ENCODE results near the gene KDM2B.
A peak's percentile ranks its signal among the peaks of the same experiment; 100 is the strongest.

KDM2B gene

DNA sequence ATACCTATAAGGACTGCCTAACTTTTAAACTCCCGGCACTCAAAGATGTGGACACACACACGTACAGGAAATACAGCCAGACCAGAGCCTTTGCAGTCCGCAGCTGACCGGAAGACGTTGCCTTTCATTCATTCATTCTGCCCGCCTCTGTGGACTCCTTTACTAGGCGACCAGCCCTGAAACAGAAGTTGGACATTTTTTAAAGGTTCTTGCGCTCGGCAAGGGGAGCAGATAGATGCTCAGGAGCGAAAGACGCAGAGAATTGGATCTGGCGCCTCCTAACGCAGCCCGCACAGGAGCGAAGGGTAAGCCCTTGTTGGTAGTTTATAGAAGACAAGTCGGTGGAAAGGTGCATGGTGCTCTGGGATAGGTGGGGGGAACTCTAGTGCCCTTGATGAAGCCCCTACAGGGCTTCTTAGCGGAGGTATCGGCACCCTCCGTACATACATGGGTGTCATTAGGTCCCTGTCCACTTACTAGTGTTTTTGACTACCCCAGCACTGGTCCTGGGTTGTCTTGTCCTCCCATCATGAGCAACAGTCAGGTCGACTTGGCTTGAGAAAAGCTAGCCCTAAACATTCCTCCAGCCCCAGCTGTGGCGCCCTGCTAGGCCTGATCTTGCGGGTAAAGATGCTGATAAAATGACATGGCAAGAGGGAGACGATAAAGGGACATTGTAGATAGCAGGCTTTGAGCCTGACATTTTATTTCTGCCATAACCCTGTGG is at the start of gene KDM2B:
Gene KDM2B, minus strand, starts transcription at position 65 of the 727 bp plus-strand sequence. CDS start 112 bp downstream, outside the sequence.
- Mint-ChIP-seq H3K4me3 (peak within 1 kb of the TSS; percentile 98), H3K27me3 (ENCODE audit: low read depth) (no peaks in the 10 kb centered on the region), H3K27ac (peak within 1 kb of the TSS; percentile 99), H3K9me3 (no peaks in the 10 kb centered on the region), H3K36me3 (ENCODE audit: low read depth) (peaks cover 12% of the 10 kb centered on the region), H3K4me1 (ENCODE audit: low read depth) (peaks cover 29% of the 10 kb centered on the region)
- peak; percentile 17 for DNase-seq (ENCODE audit: low spot score)

DNA sequence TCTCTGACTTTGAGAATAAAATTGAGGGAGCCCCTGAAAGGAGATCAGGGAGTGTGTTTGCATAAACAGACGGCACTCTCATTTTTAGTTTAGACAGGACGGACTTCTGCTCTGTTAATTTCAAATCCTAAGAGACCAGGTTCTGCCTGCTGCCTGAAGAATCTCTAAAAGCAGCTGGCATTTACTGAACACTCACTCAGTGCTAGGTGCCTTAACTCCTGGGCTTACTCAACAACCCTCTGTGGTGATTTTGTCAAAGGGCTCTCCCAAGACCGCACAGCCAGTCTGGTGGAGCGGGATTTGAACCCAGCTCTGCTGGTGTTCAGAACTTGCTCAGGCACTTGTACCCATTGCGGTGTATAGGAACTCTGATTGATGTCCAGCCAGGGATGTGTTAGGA is 47.7 kb upstream of the KDM2B start:
- H3K27ac Mint-ChIP-seq, result peak overlapping the region; percentile 90
- no peaks in the 10 kb centered on the region for H3K9me3 Mint-ChIP-seq
- peak overlapping the region; percentile 92 for H3K4me3 Mint-ChIP-seq
- peaks cover 42% of the 10 kb centered on the region for H3K36me3 Mint-ChIP-seq (ENCODE audit: low read depth)
- no peak for DNase-seq (ENCODE audit: low spot score)
- peaks cover 47% of the 10 kb centered on the region for H3K4me1 Mint-ChIP-seq (ENCODE audit: low read depth)
- no peaks in the 10 kb centered on the region for H3K27me3 Mint-ChIP-seq (ENCODE audit: low read depth)

DNA sequence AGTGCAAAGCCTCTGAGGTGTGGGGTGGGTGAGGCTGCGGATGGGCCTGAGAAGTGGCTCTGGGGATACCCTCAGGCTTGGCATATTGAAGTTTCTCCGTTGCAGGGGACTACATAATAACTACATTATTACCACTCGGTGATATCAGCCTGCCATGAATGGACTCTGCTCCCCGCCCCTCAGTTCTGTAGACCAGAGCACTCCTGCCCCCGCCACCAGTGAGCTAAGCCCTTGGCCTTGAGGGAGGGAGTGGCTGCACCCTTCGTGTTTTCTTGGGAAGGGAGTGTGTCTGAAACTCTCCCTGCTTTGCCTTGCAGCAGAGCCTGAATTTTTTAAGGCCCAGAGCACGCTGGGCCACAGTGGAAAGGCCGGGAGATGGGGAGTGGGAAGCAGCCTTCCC is 47.2 kb upstream of the KDM2B start:
- Mint-ChIP-seq H3K36me3 (ENCODE audit: low read depth) (peaks cover 39% of the 10 kb centered on the region), H3K4me3 (peak overlapping the region; percentile 92), H3K27ac (peak overlapping the region; percentile 90), H3K9me3 (no peaks in the 10 kb centered on the region), H3K4me1 (ENCODE audit: low read depth) (peaks cover 47% of the 10 kb centered on the region), H3K27me3 (ENCODE audit: low read depth) (no peaks in the 10 kb centered on the region)
- peak; percentile 17 for DNase-seq (ENCODE audit: low spot score)

DNA sequence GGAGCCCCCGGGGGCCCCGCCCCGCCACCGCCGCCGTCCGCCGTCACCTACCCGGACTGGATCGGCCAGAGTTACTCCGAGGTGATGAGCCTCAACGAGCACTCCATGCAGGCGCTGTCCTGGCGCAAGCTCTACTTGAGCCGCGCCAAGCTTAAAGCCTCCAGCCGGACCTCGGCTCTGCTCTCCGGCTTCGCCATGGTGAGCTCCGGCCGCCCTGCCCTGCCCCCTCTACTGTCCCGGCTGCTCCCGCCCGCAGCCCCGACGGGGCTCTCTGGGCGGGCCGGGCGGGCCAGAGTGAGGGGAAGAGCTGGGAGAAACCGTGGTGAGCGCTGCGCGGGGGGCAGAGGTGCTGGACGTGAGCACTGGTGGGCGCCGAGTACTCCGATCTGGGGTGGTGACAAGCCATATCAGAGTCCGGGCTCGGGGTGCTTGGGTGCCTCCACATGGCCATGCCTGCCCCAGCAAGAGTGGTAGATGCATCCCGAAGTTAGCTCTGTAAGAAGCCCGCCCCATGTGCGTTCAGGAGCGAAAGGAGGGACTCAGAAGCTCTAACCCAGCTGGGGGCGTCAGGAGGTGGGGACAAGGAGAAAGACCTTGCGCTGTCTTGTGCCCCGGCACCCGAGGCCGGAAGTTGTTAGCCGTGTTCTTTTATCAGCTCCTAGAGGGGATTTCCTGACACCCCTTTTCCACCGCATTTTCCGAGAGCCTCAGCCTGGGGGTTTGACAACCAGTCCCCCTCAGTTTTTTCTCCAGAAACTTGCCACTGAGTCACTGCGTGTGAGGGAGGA is 46.2 kb upstream of the KDM2B start:
- Mint-ChIP-seq H3K9me3 (no peaks in the 10 kb centered on the region), H3K27ac (peak overlapping the region; percentile 90), H3K4me1 (ENCODE audit: low read depth) (peaks cover 41% of the 10 kb centered on the region), H3K4me3 (peak overlapping the region; percentile 92), H3K36me3 (ENCODE audit: low read depth) (peaks cover 35% of the 10 kb centered on the region), H3K27me3 (ENCODE audit: low read depth) (no peaks in the 10 kb centered on the region)
- DNase-seq (ENCODE audit: low spot score), result peak; percentile 90

DNA sequence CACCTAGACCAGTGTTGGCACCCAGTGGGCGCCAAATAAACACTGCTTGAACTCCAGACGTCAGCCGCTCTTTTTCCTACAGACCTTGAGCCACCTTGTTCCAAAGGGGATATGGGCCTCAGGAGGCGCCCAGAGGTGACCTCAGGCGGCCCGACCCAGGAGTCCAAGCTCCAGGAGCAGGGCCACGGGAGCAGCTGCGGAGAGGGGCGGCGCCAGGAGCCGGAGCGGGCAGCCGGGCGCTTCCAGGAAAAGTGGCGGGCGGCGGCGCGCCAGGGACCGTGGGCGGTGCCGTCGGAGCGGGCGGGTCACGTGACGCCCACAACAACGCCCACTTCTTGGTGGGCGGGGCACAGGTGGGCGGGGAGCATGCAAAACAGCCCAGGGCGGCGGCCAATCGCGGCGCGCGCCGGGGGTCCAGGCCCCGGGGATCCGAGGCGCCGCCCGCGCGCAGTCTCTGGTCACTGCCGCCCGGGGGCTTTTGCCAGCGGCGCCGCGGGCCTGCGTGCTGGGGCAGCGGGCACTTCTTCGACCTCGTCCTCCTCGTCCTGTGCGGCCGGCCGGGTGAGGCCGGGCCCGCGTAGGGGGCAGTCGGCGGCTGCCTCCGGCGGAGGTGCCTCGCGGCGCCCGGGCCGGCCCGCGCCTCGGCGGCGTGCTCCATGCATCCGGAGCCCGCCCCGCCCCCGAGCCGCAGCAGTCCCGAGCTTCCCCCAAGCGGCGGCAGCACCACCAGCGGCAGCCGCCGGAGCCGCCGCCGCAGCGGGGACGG is 45.4 kb upstream of the KDM2B start, which contains the start of gene ORAI1:
Gene ORAI1, plus strand, starts transcription at position 444 of the 766 bp plus-strand sequence.
- Mint-ChIP-seq H3K9me3 (no peaks in the 10 kb centered on the region), H3K27me3 (ENCODE audit: low read depth) (no peaks in the 10 kb centered on the region), H3K36me3 (ENCODE audit: low read depth) (peaks cover 32% of the 10 kb centered on the region), H3K4me1 (ENCODE audit: low read depth) (peaks cover 36% of the 10 kb centered on the region), H3K4me3 (peak within 1 kb of the TSS; percentile 92), H3K27ac (peak within 1 kb of the TSS; percentile 91)
- DNase-seq (ENCODE audit: low spot score), result peak; percentile 97

DNA sequence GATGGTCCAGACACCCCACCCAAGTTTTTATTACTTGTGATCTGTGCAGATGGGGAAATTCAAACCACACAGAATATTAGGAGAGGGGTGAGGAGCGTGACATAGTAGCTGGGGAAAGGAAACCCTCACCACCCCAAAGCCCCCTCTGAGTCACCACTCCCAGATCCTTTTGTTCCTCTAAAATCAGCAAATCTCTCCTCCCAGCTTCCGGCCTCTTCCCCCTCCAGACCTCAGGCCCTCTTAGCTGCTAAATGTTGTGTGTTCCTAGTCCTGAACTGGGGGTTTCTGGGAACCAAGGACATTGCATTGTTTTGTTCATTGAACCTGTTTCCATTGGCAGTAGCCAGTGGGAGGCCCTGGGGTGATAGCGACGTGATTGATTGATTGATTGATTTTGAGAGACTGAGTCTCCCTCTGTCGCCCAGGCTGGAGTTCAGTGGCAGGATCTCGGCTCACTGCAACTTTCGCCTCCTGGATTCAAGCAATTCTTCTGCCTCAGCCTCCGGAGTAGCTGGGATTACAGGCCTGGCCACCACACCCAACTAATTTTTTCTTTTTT is 39.6 kb upstream of the KDM2B start:
- Mint-ChIP-seq H3K27me3 (ENCODE audit: low read depth) (no peaks in the 10 kb centered on the region), H3K9me3 (no peaks in the 10 kb centered on the region), H3K36me3 (ENCODE audit: low read depth) (no peaks in the 10 kb centered on the region), H3K27ac (no peak overlapping the region), H3K4me1 (ENCODE audit: low read depth) (peaks cover 6% of the 10 kb centered on the region), H3K4me3 (no peak overlapping the region)
- no peak for DNase-seq (ENCODE audit: low spot score)

DNA sequence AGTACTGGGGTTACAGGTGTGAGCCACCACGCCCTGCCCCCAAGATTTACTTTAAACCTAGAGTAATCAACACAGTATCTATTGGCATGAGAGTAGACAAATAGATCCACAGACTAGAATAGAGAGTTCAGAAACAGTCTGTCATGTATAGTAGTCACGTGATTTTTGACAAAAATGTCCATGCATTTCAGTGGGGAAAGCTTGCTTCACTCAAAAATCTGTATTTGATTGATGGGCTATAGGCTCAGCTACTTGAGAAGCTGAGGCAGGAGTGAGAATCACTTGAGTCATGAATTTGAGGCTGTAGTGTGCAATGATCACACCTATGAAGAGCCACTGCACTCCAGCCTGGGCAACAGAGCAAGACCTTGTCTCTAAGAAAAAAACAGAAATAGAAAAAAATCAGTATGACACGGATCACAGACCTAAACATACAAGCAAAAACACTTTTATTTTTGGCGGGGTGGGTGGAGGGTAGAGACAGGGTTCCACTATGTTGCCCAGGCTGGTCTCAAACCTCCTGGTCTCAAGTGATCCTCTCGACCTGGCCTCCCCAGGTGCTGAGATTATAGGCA is 37.9 kb upstream of the KDM2B start:
- Mint-ChIP-seq H3K27me3 (ENCODE audit: low read depth) (no peaks in the 10 kb centered on the region), H3K4me3 (no peak overlapping the region), H3K36me3 (ENCODE audit: low read depth) (no peaks in the 10 kb centered on the region), H3K4me1 (ENCODE audit: low read depth) (peaks cover 5% of the 10 kb centered on the region), H3K9me3 (no peaks in the 10 kb centered on the region), H3K27ac (no peak overlapping the region)
- no peak for DNase-seq (ENCODE audit: low spot score)

DNA sequence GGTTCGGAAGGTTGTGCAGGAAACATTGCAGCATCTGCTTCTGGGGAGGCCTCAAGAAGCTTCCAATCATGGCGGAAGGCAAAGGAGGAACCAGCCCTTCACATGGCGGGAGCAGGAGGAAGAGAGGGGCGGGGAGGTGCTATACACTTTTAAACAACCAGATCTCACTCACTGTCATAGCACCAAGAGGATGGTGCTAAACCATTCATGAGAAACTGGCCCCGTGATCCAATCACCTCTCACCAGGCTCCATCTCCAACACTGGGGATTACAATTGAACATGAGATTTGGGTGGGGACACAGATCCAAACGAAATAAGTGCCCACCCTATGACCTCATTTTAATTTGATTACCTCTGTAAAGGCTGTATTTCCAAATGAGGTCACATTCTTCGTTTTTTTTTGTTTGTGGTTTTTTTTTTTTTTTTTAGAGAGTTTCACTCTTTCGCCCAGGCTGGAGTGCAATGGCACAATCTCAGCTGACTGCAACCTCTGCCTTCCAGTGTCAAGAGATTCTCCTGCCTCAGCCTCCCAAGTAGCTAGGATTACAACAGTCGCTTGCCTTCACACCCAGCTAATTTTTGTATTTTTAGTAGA is 34.1 kb upstream of the KDM2B start:
- H3K27ac Mint-ChIP-seq, result no peak overlapping the region
- H3K4me3 Mint-ChIP-seq, result no peak overlapping the region
- no peaks in the 10 kb centered on the region for H3K27me3 Mint-ChIP-seq (ENCODE audit: low read depth)
- DNase-seq (ENCODE audit: low spot score), result no peak
- H3K4me1 Mint-ChIP-seq (ENCODE audit: low read depth), result peaks cover 10% of the 10 kb centered on the region
- H3K9me3 Mint-ChIP-seq, result no peaks in the 10 kb centered on the region
- H3K36me3 Mint-ChIP-seq (ENCODE audit: low read depth), result no peaks in the 10 kb centered on the region

DNA sequence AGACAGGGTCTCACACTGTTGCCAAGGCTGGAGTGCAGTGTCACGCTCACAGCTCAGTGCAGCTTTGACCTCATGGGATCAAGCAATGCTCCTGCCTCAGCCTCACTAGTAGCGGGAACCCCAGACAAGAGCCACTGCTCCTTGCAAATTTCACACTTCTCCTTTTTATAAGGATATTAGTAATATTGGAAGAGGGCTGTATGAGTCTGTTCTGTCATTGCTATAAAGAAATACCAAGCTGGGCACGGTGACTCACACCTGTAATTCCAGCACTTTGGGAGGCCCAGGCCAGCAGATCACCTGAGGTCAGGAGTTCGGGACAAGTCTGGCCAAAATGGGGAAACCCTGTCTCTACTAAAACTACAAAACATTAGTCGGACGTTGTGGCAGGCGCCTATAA is 32.6 kb upstream of the KDM2B start:
- no peaks in the 10 kb centered on the region for H3K36me3 Mint-ChIP-seq (ENCODE audit: low read depth)
- H3K27me3 Mint-ChIP-seq (ENCODE audit: low read depth), result no peaks in the 10 kb centered on the region
- H3K27ac Mint-ChIP-seq, result no peak overlapping the region
- no peaks in the 10 kb centered on the region for H3K9me3 Mint-ChIP-seq
- no peak for DNase-seq (ENCODE audit: low spot score)
- H3K4me3 Mint-ChIP-seq, result no peak overlapping the region
- peaks cover 10% of the 10 kb centered on the region for H3K4me1 Mint-ChIP-seq (ENCODE audit: low read depth)

DNA sequence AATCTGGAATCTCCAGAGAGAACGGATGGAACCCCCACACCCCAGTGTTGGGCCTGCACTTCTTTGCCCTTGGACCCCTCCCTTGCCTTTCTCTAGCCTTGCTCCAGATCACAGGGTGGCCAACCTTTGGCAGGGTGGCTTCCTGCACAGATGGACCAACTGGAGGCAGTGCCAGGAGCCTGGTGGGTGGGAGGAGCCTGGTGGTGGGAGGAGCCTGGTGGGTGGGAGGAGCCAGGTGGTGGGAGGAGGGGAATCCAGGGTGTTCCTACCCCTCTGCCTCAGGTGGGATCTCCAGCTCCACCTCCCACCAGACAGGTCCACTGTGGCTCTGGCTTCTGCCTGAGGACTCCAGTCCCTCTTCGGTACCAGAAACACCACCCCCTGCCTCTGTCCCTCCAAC is 30.5 kb upstream of the KDM2B start:
- DNase-seq (ENCODE audit: low spot score), result no peak
- H3K27me3 Mint-ChIP-seq (ENCODE audit: low read depth), result no peaks in the 10 kb centered on the region
- no peak overlapping the region for H3K4me3 Mint-ChIP-seq
- H3K9me3 Mint-ChIP-seq, result no peaks in the 10 kb centered on the region
- no peaks in the 10 kb centered on the region for H3K36me3 Mint-ChIP-seq (ENCODE audit: low read depth)
- no peak overlapping the region for H3K27ac Mint-ChIP-seq
- peaks cover 10% of the 10 kb centered on the region for H3K4me1 Mint-ChIP-seq (ENCODE audit: low read depth)

DNA sequence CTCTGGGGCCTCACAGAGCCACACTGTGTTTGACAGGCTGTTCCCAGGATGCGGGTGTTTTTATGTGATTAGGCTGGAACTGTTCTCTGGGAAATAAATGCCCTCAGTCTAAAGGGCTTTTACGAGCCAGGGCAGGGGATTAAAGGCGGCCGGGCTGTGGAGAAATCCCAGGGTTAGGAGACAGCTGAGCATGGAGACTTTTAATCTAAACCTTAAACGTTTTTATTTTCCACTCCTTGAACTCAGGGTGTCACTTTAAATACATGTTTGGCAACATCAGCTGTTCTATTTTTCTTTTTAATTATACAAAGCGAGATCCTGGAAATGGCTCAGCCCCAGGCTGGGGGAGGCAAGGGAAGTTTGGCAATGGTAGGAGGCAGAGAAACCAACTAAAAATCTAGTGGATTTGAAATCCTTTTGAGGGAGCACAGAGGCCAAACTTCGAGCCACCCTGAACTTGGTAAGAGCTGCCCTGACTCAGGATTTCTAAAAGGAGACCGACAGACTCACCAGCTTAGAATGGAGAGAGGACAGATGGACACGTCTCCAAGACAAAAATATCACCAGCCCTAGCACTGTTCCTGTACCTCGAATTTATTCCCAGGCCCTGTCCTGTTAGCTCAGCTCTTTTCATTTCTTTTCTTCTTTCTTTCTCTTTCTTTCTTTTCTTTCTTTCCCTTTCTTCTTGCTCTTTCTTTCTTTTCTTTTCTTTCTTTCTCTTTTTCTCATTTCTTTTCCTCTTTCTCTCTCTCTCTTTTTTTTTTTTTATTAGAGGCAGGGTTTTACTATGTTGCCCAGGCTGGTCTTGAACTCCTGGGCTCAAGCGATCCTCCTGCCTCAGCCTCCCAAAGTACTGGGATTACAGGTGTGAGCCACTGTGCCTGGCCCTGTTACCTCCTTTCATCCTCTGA is 29.7 kb upstream of the KDM2B start:
- no peaks in the 10 kb centered on the region for H3K27me3 Mint-ChIP-seq (ENCODE audit: low read depth)

DNA sequence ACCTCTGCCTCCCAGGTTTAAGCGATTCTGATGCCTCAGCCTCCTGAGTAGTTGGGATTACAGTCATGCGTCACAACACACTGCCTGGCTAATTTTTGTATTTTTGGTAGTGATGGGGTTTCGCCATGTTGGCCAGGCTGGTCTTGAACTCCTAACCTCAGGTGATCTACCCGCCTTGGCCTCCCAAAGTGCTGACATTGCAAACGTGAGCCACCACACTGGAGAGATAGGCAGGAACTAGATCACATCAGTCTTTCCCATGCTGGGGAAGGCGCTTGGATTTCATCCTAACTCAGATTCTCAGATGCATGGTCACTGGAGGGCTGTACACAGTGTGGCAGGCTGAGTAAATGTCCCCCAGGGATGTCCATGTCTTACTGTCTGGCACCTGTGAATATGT is 27.5 kb upstream of the KDM2B start:
- Mint-ChIP-seq H3K27ac (no peak overlapping the region), H3K27me3 (ENCODE audit: low read depth) (no peaks in the 10 kb centered on the region), H3K36me3 (ENCODE audit: low read depth) (no peaks in the 10 kb centered on the region), H3K4me1 (ENCODE audit: low read depth) (peaks cover 4% of the 10 kb centered on the region), H3K9me3 (no peaks in the 10 kb centered on the region), H3K4me3 (no peak overlapping the region)
- DNase-seq (ENCODE audit: low spot score), result no peak

More for the DNA sequence above, 29.7 kb upstream of the KDM2B start:
- Mint-ChIP-seq H3K4me1 (ENCODE audit: low read depth) (peaks cover 10% of the 10 kb centered on the region), H3K4me3 (no peak overlapping the region), H3K9me3 (no peaks in the 10 kb centered on the region), H3K36me3 (ENCODE audit: low read depth) (no peaks in the 10 kb centered on the region), H3K27ac (no peak overlapping the region)
- DNase-seq (ENCODE audit: low spot score), result no peak

Measured in T-helper 2 cell treated with Interferon-gamma antibody and Interleukin-4, amounts not matched to agents 5 μg/mL and 100 μg/mL, for 36 hours (primary cell).